HG02571 (cell line): ENCODE data around the gene LRRC25.
"Not testable (repeated sequence)": the region's sequence is repeated elsewhere in the genome, so short reads cannot be mapped to it uniquely, and the experiment has no call there.

Experiments
- ATAC-seq: cut with Tn5 transposase; IDR thresholded peaks from one replicate; pipeline ENCODE4 v1.9.1; 2021; ENCODE audit warnings: mild to moderate bottlenecking, moderate library complexity; ENCODE audit not compliant: unreplicated experiment

The LRRC25 gene

GRCh38 chr19:18380843-18381242 is 16.6 kb downstream of the LRRC25 start:
- no peak for ATAC-seq

- ATAC-seq = no peak
Observed at GRCh38 chr19:18379803-18380747, 17.3 kb downstream of the LRRC25 start.

- no peak for ATAC-seq
Observed at GRCh38 chr19:18377026-18377425, 20.4 kb downstream of the LRRC25 start.

DNA sequence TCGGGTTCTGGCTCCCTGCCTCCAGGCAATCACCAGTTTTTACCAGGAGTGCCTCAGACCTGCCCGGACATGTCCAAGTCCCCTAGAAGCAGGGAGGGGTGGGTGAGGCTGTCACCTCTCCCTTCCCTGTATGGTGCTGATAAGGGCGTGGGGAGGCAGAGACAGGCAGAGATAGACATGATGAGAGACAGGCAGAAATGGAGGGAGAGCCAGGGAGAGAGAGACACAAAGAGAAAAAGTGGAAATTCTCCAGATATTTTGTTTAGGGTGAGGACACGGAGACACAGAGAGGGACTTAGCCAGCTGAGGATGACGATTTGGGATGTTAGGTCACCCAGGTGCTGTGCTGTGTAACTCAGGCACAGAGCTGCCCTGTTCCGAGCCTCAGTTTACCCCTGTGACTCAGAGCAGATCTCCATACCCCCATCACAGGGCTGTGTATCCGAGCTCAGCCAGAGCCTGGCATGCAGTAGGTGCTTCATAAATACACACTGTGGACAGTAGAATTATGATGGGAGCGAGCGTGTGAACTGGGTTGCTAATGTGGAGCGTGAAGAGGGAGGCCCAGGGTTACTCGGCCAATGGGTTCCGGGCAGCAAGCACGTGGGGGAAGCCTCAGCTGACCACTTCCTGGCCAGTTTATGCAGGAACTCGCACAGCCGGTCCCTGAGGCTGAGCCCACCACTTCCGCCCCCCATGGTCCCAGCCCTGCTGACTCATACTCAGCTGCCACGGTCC is 23.4 kb downstream of the LRRC25 start:
- peak; percentile 80 for ATAC-seq

GRCh38 chr19:18373407-18373891 is 24.0 kb downstream of the LRRC25 start:
- ATAC-seq = no peak

- no peak for ATAC-seq
Observed at GRCh38 chr19:18368504-18369222, 28.8 kb downstream of the LRRC25 start.

DNA sequence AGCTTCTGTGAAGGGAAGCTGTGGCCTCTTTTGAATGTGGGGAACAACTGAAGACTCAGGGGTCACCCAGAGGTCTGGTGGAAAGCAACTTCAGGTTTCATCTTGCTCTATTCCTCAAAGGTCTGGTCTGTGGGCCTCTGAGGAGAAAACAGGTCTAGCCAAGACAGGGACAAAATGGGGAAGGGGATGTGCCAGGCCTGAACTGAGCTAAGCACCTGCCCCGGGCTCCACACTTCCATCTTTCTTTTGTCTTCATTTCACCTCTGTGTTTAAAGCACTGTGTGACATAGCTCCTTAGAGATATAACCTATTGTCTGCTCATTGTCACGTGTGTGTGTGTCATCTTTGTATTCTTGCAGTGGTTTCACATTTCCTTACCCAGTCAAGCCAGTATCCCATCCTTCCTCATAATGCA is 31.4 kb downstream of the LRRC25 start:
- ATAC-seq = no peak

DNA sequence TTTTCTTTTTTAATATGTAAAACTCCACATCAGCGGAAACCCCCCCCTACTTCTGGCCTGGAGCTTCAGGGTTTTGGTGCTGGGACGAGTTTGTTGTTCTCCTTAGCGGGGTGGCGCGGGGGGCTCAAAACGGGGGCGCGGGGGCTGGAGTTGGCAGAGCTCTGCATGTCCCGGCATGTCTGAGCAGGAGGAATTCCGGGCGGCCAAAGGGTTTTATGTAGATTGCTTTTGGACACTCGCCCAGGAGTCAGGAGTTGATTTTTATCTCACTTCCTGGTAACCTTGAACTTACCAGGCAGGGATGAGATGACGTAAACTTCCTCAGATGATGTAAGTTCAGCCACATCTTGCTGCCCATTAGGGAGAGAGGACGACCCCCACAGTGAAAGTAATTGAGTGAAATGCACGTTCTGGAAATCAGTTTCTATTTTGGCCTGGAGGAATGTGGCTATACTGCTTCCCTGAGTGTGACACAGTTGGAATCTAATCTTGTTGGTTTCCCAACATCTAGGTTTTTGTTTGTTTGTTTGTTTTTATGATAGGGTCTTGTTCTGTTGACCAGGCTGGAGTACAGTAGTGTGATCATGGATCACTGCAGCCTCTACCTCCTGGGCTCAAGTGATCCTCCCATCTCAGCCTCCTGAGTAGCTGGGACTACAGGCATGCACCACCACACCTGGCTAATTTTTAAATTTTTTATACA is 32.4 kb downstream of the LRRC25 start:
- no peak for ATAC-seq

- not testable (repeated sequence) for ATAC-seq
Observed at GRCh38 chr19:18364277-18364825, 33.1 kb downstream of the LRRC25 start.

- ATAC-seq = no peak
Observed at GRCh38 chr19:18363787-18364186, 33.6 kb downstream of the LRRC25 start.

GRCh38 chr19:18362934-18363542 is 34.4 kb downstream of the LRRC25 start:
- ATAC-seq = no peak

GRCh38 chr19:18361646-18362045 is 35.8 kb downstream of the LRRC25 start:
- ATAC-seq = no peak

DNA sequence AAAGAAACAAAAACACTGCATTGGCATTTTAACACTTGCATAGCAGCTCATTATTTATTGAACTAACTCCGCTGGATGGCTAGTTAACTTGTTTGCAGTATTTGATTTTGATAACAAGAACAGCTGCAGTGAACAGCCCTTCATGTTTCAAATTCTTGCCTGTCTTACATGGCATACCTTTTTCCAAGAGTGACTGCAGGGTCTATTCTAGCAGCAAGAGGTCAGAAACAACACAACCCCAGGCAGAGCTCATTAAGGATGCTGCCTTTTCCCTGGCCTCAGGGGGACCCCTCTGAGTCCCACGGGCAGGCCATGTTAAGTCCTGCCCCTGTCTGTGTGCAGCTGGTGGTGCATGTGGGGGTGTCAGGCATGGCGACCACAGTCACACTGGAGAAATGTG is 40.4 kb downstream of the LRRC25 start:
- no peak for ATAC-seq

DNA sequence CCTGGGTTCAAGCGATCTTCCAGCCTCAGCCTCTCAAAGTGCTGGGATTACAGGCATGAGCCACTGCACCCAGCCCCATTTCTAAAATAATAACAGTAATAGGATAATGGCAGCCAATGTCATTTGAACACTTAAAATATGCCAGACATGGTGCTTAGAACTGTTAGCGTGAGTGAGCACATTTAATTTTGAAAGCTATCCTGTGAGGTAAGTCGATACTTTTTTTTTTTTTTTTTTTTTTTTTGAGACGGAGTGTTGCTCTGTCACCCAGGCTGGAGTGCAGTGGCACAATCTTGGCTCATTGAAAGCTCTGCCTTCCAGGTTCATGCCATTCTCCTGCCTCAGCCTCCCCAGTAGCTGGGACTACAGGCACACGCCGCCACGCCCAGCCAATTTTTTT is 42.7 kb downstream of the LRRC25 start:
- ATAC-seq = not testable (repeated sequence)

DNA sequence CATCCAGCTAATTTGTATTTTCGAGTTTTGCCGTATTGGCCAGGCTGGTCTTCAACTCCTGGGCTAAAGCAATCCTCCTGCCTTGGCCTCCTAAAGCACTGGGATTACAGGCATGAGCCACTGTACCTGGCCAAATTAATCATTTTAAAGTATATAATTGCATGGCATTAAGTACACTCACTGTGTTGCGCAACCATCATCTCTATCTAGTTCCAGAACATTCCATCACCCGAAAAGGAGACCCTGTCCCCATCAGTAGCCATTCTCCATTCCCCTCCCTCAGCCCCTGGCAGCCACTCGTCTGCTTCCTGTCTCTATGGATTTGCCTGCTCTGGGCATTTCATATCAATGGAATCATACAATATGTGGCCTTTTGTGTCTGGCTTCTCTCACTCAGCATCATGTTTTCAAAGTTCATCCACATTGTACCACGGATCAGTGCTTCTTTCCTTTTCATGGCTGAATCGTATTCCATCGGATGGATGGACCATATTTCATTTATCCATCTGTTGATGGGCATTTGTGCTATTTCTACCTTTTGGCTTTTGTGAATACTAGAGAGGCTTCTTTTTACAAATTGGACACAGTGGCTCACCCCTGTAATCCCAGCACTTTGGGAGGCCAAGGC is 43.9 kb downstream of the LRRC25 start:
- no peak for ATAC-seq

- ATAC-seq = no peak
Observed at GRCh38 chr19:18351544-18351943, 45.9 kb downstream of the LRRC25 start.

- no peak for ATAC-seq
Observed at GRCh38 chr19:18350490-18350889, 46.9 kb downstream of the LRRC25 start.

DNA sequence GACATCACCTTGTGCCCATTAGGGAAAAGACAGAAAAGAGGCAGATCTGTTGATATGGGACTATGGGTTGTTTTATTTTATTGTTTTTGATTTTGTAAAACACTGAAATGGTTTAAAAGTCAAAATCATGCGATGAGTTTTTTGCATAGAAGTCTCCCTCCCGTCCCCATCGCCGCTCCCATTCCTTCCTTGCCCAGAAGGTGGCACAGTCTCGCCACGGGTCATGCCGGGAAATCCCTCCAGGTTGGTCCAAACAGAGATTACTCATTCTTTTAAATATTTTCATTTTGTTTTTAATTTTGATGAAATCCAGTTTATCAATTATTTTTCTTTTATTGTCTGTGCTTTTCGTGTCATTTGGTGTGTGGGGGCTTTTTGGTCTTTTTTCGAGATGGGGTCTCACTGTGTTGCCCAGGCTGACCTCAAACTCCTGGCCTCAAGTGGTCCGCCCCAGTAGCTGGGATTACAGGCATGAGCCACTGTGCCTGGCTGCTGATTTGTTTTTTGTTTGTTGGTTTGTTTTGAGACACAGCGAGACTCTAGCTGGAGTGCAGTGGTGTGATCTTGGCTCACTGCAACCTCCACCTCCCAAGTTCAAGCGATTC is 47.8 kb downstream of the LRRC25 start:
- no peak for ATAC-seq

- ATAC-seq = not testable (repeated sequence)
Observed at GRCh38 chr19:18348818-18349339, 48.5 kb downstream of the LRRC25 start.
